Nephron (organoid): ENCODE measurements around the gene WBP1L.

Experiments used
- H3K27ac Mint-ChIP-seq, 3 experiments: 2 replicates each; pipeline ENCODE4 v1.8.0; 2020; ENCODE audit warnings: mixed read lengths in 3 of 3, mild to moderate bottlenecking in 2 of 3, moderate library complexity in 1 of 3
- H3K27me3 Mint-ChIP-seq: 2 replicates; pipeline ENCODE4 v1.8.0; 2021; ENCODE audit warnings: low read depth, mild to moderate bottlenecking, moderate library complexity, mixed read lengths
- H3K36me3 Mint-ChIP-seq: 2 replicates; pipeline ENCODE4 v1.8.0; 2020; ENCODE audit warnings: low read depth, mixed read lengths
- H3K4me1 Mint-ChIP-seq: 2 replicates; pipeline ENCODE4 v1.8.0; 2020; ENCODE audit warnings: mixed read lengths
- H3K4me3 Mint-ChIP-seq, 3 experiments: 2 replicates each; pipeline ENCODE4 v1.8.0; 2020; ENCODE audit warnings: mild to moderate bottlenecking in 3 of 3, mixed read lengths in 3 of 3, moderate library complexity in 2 of 3
- H3K9me3 Mint-ChIP-seq: 2 replicates; pipeline ENCODE4 v1.8.0; 2020; ENCODE audit warnings: mixed read lengths
- TF ChIP-seq, protein P1 (sequence below), 3 experiments: fragments of 200-600 bp; sonication (generic); IDR thresholded peaks; one replicate each; pipeline ENCODE4 v1.5.0; 2021; ENCODE audit warnings: antibody characterized with exemption in 3 of 3; ENCODE audit not compliant: unreplicated experiment in 3 of 3

Gene WBP1L

DNA sequence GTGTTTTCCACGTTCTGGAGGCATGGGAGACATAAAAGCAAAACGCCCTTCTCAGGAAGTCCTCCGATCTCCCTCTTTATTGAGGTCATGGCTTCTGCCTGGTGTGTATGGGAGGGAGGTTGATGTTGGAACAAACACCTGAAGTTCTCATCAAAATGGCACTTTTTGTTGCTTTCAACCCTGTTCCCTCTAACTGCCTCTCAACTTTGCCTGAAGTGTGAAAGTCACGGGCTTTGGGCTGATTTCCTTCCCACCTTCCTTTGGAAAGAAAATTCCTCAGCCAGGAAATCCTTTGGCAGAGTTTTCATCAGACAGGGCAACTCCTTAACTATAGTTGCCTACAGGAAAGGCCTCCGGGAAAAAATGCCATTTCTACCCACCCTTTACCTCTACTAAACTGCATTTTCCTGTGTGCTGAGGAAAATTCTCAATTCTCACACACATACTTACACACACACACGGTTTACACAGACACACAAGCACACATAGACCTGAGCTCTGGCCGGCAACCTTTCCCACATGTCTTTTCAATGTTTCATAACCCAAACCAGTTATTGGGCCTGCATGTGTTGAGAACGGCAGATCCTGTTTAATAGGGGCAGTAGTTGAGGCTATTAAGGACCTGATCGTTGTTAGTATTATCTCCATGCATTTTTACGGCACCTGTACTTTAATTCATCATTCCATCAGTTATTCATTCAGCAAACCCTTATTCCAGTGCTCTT, 57.0 kb downstream of the WBP1L start:
- TF ChIP-seq, protein P1, sequence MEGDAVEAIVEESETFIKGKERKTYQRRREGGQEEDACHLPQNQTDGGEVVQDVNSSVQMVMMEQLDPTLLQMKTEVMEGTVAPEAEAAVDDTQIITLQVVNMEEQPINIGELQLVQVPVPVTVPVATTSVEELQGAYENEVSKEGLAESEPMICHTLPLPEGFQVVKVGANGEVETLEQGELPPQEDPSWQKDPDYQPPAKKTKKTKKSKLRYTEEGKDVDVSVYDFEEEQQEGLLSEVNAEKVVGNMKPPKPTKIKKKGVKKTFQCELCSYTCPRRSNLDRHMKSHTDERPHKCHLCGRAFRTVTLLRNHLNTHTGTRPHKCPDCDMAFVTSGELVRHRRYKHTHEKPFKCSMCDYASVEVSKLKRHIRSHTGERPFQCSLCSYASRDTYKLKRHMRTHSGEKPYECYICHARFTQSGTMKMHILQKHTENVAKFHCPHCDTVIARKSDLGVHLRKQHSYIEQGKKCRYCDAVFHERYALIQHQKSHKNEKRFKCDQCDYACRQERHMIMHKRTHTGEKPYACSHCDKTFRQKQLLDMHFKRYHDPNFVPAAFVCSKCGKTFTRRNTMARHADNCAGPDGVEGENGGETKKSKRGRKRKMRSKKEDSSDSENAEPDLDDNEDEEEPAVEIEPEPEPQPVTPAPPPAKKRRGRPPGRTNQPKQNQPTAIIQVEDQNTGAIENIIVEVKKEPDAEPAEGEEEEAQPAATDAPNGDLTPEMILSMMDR (IDR thresholded peaks at IDR 0.05; ENCODE audit: unreplicated experiment in 3 of 3) = no peak
- no peaks in the 10 kb centered on the region for H3K9me3 Mint-ChIP-seq
- peaks cover 60% of the 10 kb centered on the region for H3K4me1 Mint-ChIP-seq
- peaks cover 53% of the 10 kb centered on the region for H3K36me3 Mint-ChIP-seq
- peak overlapping the region; percentile 31 to 97 (median 83) for H3K27ac Mint-ChIP-seq
- peaks cover 3% of the 10 kb centered on the region for H3K27me3 Mint-ChIP-seq
- no peak overlapping the region for H3K4me3 Mint-ChIP-seq

DNA sequence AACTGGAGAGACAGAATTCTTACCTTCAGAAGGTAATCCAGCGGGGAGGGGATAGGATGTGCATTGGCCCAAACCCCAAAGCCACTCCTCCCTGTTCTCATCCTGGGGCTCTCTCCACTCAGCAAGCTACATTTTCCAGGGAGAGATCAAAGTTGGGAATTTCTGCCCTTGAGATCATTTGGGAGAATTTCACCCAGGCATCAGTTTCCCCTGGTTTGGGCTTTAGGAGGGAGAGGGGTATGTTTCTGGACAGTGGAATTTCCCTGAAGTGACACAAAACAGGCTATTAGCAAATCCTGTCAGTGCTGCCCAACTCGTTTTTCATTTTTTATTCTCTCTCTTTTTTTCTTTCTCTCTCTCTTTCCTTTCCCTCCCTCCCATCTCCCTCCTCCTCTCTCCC, 57.7 kb downstream of the WBP1L start:
- no peak overlapping the region for H3K4me3 Mint-ChIP-seq
- peaks cover 3% of the 10 kb centered on the region for H3K27me3 Mint-ChIP-seq
- peaks cover 57% of the 10 kb centered on the region for H3K36me3 Mint-ChIP-seq
- peak overlapping the region; percentile 31 to 97 (median 83) for H3K27ac Mint-ChIP-seq
- H3K4me1 Mint-ChIP-seq = peaks cover 58% of the 10 kb centered on the region
- TF ChIP-seq, protein P1 (IDR thresholded peaks at IDR 0.05; ENCODE audit: unreplicated experiment in 3 of 3) = no peak
- no peaks in the 10 kb centered on the region for H3K9me3 Mint-ChIP-seq

DNA sequence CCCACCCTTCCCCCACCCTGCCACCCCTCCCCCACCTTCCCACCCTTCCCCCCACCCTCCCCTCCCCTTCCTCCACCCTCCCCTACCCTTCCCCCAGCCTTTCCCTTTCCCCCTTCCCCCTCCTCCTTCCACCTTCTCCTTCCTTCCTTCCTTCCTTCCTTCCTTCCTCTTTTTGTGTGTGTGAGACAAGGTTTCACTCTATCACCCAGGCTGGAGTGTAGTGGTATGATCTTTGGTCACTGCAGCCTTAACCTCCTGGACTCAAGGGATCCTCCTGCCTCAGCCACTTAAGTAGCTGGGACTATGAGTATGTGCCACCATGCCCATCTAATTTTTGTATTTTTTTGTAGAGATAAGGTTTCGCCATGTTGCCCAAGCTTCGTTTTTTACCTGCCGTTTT, 58.2 kb downstream of the WBP1L start:
- Mint-ChIP-seq H3K9me3 (no peaks in the 10 kb centered on the region), H3K27me3 (no peaks in the 10 kb centered on the region), H3K4me3 (no peak overlapping the region), H3K4me1 (peaks cover 56% of the 10 kb centered on the region), H3K36me3 (peaks cover 59% of the 10 kb centered on the region), H3K27ac (peak overlapping the region; percentile 56 to 97 (median 80))
- TF ChIP-seq, protein P1 (IDR thresholded peaks at IDR 0.05; ENCODE audit: unreplicated experiment in 3 of 3) = no peak

DNA sequence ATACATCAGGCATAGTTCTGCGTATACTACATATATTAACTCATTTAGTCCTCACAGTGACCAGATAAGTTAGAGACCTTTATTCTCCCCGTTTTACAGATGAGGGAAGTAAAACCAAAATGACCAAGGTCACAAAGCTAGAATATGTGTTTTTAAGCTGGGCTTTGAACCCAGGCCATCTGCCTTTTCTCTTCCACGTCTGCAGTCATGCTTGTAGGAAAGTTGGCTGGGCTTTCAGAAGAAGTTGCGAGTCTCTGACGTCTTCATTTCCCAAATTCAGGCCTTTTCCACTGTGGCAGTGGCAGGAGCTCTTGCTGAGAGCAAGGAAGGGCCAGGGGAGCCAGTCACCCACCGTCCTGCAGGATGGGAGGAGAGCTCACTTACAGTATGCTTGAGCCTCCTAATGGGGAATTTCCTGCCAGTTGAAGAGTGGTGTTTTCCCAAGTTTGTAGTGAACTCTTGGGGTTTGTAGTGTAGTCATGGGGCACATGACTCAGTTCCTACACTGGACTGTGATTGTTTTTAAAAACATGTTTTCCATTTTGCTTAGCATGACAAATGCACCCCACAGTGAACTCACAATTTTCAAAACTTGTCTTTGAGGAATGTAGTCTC, 59.3 kb downstream of the WBP1L start:
- Mint-ChIP-seq H3K27ac (peak overlapping the region; percentile 20 to 97 (median 41)), H3K27me3 (no peaks in the 10 kb centered on the region), H3K4me1 (peaks cover 53% of the 10 kb centered on the region), H3K4me3 (peak overlapping the region in 1 of 3 experiments; percentile 10), H3K9me3 (no peaks in the 10 kb centered on the region), H3K36me3 (peaks cover 51% of the 10 kb centered on the region)
- TF ChIP-seq, protein P1 (IDR thresholded peaks at IDR 0.05; ENCODE audit: unreplicated experiment in 3 of 3) = no peak

DNA sequence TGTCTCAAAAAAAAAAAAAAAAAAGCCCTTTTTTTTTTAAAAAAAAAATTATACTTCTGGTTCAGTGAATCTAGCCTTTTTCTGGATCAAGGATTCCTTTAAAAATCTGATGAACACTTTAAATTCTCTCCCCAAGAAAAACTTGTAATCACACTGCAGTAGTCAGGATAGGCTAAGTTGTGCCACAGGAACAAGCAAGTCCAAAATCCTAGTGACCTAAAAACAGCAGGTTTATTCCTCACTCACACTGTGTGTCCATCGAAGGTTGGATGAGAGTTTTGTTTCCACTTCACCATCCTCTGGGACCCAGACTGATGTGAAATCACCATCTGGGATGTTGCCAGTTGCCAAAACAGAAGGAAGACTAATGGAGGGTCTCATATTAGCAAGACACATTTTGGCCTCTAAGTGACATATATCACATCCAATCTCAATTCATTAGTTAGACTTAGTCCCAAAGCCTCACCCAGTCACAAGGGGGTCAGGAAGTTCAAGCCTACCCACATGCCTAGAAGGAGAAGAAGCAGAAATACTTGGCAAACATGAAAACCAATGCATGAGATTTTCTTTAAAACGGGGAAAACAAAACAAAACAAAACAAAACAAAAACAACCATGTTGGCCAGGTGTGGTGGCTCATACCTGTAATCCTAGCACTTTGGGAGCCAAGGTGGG, 60.8 kb downstream of the WBP1L start:
- Mint-ChIP-seq H3K4me3 (no peak overlapping the region), H3K27ac (peak overlapping the region in 2 of 3 experiments; percentile 10 to 25), H3K9me3 (no peaks in the 10 kb centered on the region), H3K36me3 (peaks cover 53% of the 10 kb centered on the region), H3K4me1 (peaks cover 58% of the 10 kb centered on the region), H3K27me3 (no peaks in the 10 kb centered on the region)
- TF ChIP-seq, protein P1 (IDR thresholded peaks at IDR 0.05; ENCODE audit: unreplicated experiment in 3 of 3) = no peak
